ENCODE results near the gene FOXC1. TPM values are rescaled to one million over a fixed set of nuclear protein-coding genes. Genes with fewer than 3 reads are reported as not detected.
A peak's percentile ranks its signal among the peaks of the same experiment; 100 is the strongest.

Gene FOXC1
- total and polyA plus RNA-seq, 2 of the 13 experiments (the other 11 are each of a cell fraction or from before 2014, with no cell fraction given), result 0.44 to 0.55 TPM

DNA sequence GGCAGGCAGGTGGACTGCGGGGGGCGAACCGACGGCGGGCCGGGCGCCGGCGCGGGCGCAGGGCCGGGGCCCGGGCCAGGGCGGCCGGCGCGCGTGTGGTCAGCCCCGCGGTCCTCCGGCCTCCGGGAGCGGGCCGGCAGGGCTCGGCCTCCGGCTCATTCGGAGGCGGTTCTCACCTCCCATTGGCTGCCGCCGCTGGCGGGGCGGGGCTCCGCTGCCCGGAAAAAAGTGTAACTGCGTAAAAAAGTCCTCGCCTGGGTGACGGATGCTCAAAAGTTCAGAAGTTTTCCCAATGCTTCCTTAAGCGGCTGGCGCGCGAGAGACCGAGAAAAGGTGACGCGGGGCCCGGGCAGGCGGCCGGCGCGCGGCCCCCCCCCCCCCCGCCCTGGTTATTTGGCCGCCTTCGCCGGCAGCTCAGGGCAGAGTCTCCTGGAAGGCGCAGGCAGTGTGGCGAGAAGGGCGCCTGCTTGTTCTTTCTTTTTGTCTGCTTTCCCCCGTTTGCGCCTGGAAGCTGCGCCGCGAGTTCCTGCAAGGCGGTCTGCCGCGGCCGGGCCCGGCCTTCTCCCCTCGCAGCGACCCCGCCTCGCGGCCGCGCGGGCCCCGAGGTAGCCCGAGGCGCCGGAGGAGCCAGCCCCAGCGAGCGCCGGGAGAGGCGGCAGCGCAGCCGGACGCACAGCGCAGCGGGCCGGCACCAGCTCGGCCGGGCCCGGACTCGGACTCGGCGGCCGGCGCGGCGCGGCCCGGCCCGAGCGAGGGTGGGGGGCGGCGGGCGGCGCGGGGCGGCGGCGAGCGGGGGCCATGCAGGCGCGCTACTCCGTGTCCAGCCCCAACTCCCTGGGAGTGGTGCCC is at the start of gene FOXC1 (continued):
- TF ChIP-seq SNAI1 (CRISPR knock-in tag; IDR thresholded peaks at IDR 0.05; ENCODE audit: borderline replicate concordance) (no peak), XBP1 (CRISPR knock-in tag; IDR thresholded peaks at IDR 0.05) (no peak), PCBP2 (optimal IDR thresholded peaks at IDR 0.05; ENCODE audit: low read depth, low read length, poor library complexity, severe bottlenecking) (no peak), NR2F2 (IDR thresholded peaks at IDR 0.05; ENCODE audit: borderline replicate concordance, low read depth) (no peak), ZNF558 (CRISPR knock-in tag; IDR thresholded peaks at IDR 0.05; ENCODE audit: borderline replicate concordance) (no peak), NR3C1 (CRISPR knock-in tag; IDR thresholded peaks at IDR 0.05) (no peak), MXD1 (CRISPR knock-in tag; IDR thresholded peaks at IDR 0.05) (no peak), ATF1 (CRISPR knock-in tag; IDR thresholded peaks at IDR 0.05) (no peak), ZNF737 (CRISPR knock-in tag; IDR thresholded peaks at IDR 0.05; ENCODE audit: borderline replicate concordance) (no peak), ZC3H4 (CRISPR knock-in tag; IDR thresholded peaks at IDR 0.05; ENCODE audit: borderline replicate concordance) (no peak), PPARG (CRISPR knock-in tag; conservative IDR thresholded peaks at IDR 0.05) (no peak), ZXDC (CRISPR knock-in tag; IDR thresholded peaks at IDR 0.05) (no peak), ZNF556 (CRISPR knock-in tag; IDR thresholded peaks at IDR 0.05; ENCODE audit: borderline replicate concordance) (no peak), SRSF1 (optimal IDR thresholded peaks at IDR 0.05; ENCODE audit: low read depth, low read length) (no peak), POGZ (CRISPR knock-in tag; IDR thresholded peaks at IDR 0.05) (0 out of 2 replicates have a peak, but pooled peaks have one; percentile 32), U2AF1 (optimal IDR thresholded peaks at IDR 0.05; ENCODE audit: low read depth, low read length) (no peak), TOPORS (CRISPR knock-in tag; IDR thresholded peaks at IDR 0.05) (no peak), ZSCAN12 (CRISPR knock-in tag; IDR thresholded peaks at IDR 0.05) (no peak), NFYB (CRISPR knock-in tag; IDR thresholded peaks at IDR 0.05) (peak; percentile 70), ZSCAN30 (CRISPR knock-in tag; IDR thresholded peaks at IDR 0.05) (no peak)
- TF ChIP-seq, protein P1, sequence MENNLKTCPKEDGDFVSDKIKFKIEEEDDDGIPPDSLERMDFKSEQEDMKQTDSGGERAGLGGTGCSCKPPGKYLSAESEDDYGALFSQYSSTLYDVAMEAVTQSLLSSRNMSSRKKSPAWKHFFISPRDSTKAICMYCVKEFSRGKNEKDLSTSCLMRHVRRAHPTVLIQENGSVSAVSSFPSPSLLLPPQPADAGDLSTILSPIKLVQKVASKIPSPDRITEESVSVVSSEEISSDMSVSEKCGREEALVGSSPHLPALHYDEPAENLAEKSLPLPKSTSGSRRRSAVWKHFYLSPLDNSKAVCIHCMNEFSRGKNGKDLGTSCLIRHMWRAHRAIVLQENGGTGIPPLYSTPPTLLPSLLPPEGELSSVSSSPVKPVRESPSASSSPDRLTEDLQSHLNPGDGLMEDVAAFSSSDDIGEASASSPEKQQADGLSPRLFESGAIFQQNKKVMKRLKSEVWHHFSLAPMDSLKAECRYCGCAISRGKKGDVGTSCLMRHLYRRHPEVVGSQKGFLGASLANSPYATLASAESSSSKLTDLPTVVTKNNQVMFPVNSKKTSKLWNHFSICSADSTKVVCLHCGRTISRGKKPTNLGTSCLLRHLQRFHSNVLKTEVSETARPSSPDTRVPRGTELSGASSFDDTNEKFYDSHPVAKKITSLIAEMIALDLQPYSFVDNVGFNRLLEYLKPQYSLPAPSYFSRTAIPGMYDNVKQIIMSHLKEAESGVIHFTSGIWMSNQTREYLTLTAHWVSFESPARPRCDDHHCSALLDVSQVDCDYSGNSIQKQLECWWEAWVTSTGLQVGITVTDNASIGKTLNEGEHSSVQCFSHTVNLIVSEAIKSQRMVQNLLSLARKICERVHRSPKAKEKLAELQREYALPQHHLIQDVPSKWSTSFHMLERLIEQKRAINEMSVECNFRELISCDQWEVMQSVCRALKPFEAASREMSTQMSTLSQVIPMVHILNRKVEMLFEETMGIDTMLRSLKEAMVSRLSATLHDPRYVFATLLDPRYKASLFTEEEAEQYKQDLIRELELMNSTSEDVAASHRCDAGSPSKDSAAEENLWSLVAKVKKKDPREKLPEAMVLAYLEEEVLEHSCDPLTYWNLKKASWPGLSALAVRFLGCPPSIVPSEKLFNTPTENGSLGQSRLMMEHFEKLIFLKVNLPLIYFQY (CRISPR knock-in tag; IDR thresholded peaks at IDR 0.05; ENCODE audit: borderline replicate concordance), result no peak; the same call in 1 of the 2 replicates
- TF ChIP-seq, protein P2, sequence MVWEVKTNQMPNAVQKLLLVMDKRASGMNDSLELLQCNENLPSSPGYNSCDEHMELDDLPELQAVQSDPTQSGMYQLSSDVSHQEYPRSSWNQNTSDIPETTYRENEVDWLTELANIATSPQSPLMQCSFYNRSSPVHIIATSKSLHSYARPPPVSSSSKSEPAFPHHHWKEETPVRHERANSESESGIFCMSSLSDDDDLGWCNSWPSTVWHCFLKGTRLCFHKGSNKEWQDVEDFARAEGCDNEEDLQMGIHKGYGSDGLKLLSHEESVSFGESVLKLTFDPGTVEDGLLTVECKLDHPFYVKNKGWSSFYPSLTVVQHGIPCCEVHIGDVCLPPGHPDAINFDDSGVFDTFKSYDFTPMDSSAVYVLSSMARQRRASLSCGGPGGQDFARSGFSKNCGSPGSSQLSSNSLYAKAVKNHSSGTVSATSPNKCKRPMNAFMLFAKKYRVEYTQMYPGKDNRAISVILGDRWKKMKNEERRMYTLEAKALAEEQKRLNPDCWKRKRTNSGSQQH (CRISPR knock-in tag; IDR thresholded peaks at IDR 0.05; ENCODE audit: low read depth), result no peak

Measured in HepG2 (cell line).